IMR-90 (cell line): Measurements from ENCODE around the gene FARSB. TPM values are rescaled to one million over a fixed set of nuclear protein-coding genes. Genes with fewer than 3 reads are reported as not detected.

Source experiments
- ATAC-seq: fragments of 200-7000 bp; cut with Tn5 transposase; 2 replicates; pipeline ENCODE4 v1.9.1; 2020; ENCODE audit warnings: low read depth, mild to moderate bottlenecking, moderate library complexity
- BruUV-seq: library from RNA; stranded (reverse); fragments of 400-500 nt; replicated peaks from 2 replicates; lab custom pipeline; 2021; lab: Mats Ljungman, UMichigan
- CTCF ChIA-PET: fragments of 300-600 bp; formaldehyde crosslinking; extraction: SDS; loops from one replicate; lab custom pipeline; 2021; ENCODE audit warnings: antibody characterized with exemption; lab: Yijun Ruan, JAX
- POLR2A ChIA-PET: fragments of 300-600 bp; sonication (Branson Sonifier 250); formaldehyde crosslinking; loops from one replicate; lab custom pipeline; 2022; ENCODE audit warnings: antibody characterized with exemption; ENCODE audit not compliant: unreplicated experiment; lab: Charles Lee
- DNase-seq: peaks from one replicate; pipeline ENCODE4 v3.0.0; 2013
- H2AFZ ChIP-seq: replicated peaks from 2 replicates; pipeline ENCODE3; 2013; ENCODE audit warnings: low read length, mild to moderate bottlenecking; ENCODE audit not compliant: poor library complexity
- H2AK5ac ChIP-seq: 2 replicates; pipeline ENCODE4 v1.6.1; 2013; ENCODE audit warnings: low read depth, low read length, inconsistent platforms
- H2AK9ac ChIP-seq: replicated peaks from 2 replicates; pipeline ENCODE3; 2013; ENCODE audit warnings: mild to moderate bottlenecking, low read depth, low read length, moderate library complexity; ENCODE audit not compliant: poor library complexity
- H2BK120ac ChIP-seq: 2 replicates; pipeline ENCODE4 v1.6.1; 2013; ENCODE audit warnings: low read depth, low read length, inconsistent platforms
- H2BK15ac ChIP-seq: 3 replicates; pipeline ENCODE4 v1.6.1; 2013; ENCODE audit warnings: low read depth, low read length, inconsistent platforms
- H2BK20ac ChIP-seq: 2 replicates; pipeline ENCODE4 v1.6.1; 2013; ENCODE audit warnings: low read depth, mild to moderate bottlenecking, inconsistent platforms, low read length, moderate library complexity
- H2BK5ac ChIP-seq: 2 replicates; pipeline ENCODE4 v1.6.1; 2013; ENCODE audit warnings: mild to moderate bottlenecking, low read depth, low read length, inconsistent platforms; ENCODE audit not compliant: poor library complexity, severe bottlenecking
- H3K14ac ChIP-seq: replicated peaks from 2 replicates; pipeline ENCODE4 v1.6.1; 2013; ENCODE audit warnings: low read depth, low read length, inconsistent platforms
- H3K18ac ChIP-seq: 2 replicates; pipeline ENCODE4 v1.6.1; 2013; ENCODE audit warnings: low read depth, low read length, control low read depth
- H3K23ac ChIP-seq: 2 replicates; pipeline ENCODE4 v1.6.1; 2013; ENCODE audit warnings: low read depth, low read length, inconsistent platforms
- H3K27ac ChIP-seq: 2 replicates; pipeline ENCODE4 v1.5.1; 2013; ENCODE audit warnings: mild to moderate bottlenecking, control low read depth, low read length; ENCODE audit not compliant: insufficient read depth
- H3K27me3 ChIP-seq: 2 replicates; pipeline ENCODE4 v1.6.1; 2013; ENCODE audit warnings: low read length; ENCODE audit not compliant: control insufficient read depth, insufficient read depth
- H3K36me3 ChIP-seq: 2 replicates; pipeline ENCODE4 v1.6.1; 2013; ENCODE audit warnings: low read length, mixed read lengths; ENCODE audit not compliant: control insufficient read depth, insufficient read depth
- H3K4ac ChIP-seq: 2 replicates; pipeline ENCODE4 v1.6.1; 2013; ENCODE audit warnings: low read depth, low read length, inconsistent platforms
- H3K4me1 ChIP-seq: 2 replicates; pipeline ENCODE4 v1.6.1; 2013; ENCODE audit warnings: low read length, mixed read lengths; ENCODE audit not compliant: control insufficient read depth, insufficient read depth
- H3K4me2 ChIP-seq: 2 replicates; pipeline ENCODE4 v1.6.1; 2013; ENCODE audit warnings: low read depth, mild to moderate bottlenecking, control low read depth, low read length, moderate library complexity
- H3K4me3 ChIP-seq: 2 replicates; pipeline ENCODE4 v1.5.1; 2013; ENCODE audit warnings: low read depth, mild to moderate bottlenecking, control low read depth, low read length, moderate library complexity; ENCODE audit not compliant: insufficient read depth
- H3K56ac ChIP-seq: 2 replicates; pipeline ENCODE4 v1.6.1; 2013; ENCODE audit warnings: low read length, inconsistent platforms; ENCODE audit not compliant: insufficient read depth; ENCODE audit errors: extremely low read depth
- H3K79me1 ChIP-seq, 2 experiments: 2 replicates each; pipeline ENCODE4 v1.6.1; 2013; ENCODE audit warnings: low read length in 2 of 2, inconsistent platforms in 1 of 2, low read depth in 1 of 2
- H3K9ac ChIP-seq: 2 replicates; pipeline ENCODE4 v1.6.1; 2013; ENCODE audit warnings: low read depth, low read length, control low read depth
- H3K9me1 ChIP-seq: 2 replicates; pipeline ENCODE4 v1.6.1; 2013; ENCODE audit warnings: low read length, inconsistent platforms; ENCODE audit not compliant: insufficient read depth
- H3K9me3 ChIP-seq: 2 replicates; pipeline ENCODE4 v1.6.1; 2013; ENCODE audit warnings: low read length; ENCODE audit not compliant: control insufficient read depth, insufficient read depth
- H4K20me1 ChIP-seq: 2 replicates; pipeline ENCODE4 v1.6.1; 2013; ENCODE audit warnings: low read length, inconsistent platforms; ENCODE audit not compliant: insufficient read depth
- H4K5ac ChIP-seq: 2 replicates; pipeline ENCODE4 v1.6.1; 2013; ENCODE audit warnings: mild to moderate bottlenecking, low read depth, low read length, control low read depth
- H4K8ac ChIP-seq, 2 experiments: 2 replicates each; pipeline ENCODE4 v1.6.1; 2013; ENCODE audit warnings: low read depth in 2 of 2, low read length in 2 of 2, control low read depth in 1 of 2, inconsistent platforms in 1 of 2
- H4K91ac ChIP-seq: 2 replicates; pipeline ENCODE4 v1.6.1; 2013; ENCODE audit warnings: low read depth, low read length, inconsistent platforms; ENCODE audit not compliant: insufficient read depth
- CHD1 ChIP-seq: IDR thresholded peaks from 2 replicates; pipeline ENCODE4 v1.6.1; 2012; ENCODE audit warnings: low read depth, low read length, improper control_type of control experiment
- FOS ChIP-seq: fragments of 150-350 bp; IDR thresholded peaks from 2 replicates; pipeline ENCODE4 v1.6.1; 2016; ENCODE audit warnings: low read depth, low read length
- MAZ ChIP-seq: IDR thresholded peaks from 2 replicates; pipeline ENCODE4 v1.6.1; 2012; ENCODE audit warnings: low read depth, mild to moderate bottlenecking, low read length, improper control_type of control experiment, moderate library complexity, borderline replicate concordance
- MXI1 ChIP-seq: IDR thresholded peaks from 2 replicates; pipeline ENCODE4 v1.6.1; 2012; ENCODE audit warnings: low read depth, mild to moderate bottlenecking, low read length, moderate library complexity, borderline replicate concordance
- NFE2L2 ChIP-seq: fragments of 150-350 bp; IDR thresholded peaks from 2 replicates; pipeline ENCODE4 v1.6.1; 2016; ENCODE audit warnings: low read depth, mild to moderate bottlenecking, low read length
- POLR2A ChIP-seq: IDR thresholded peaks from 2 replicates; pipeline ENCODE4 v1.6.1; 2012; ENCODE audit warnings: mild to moderate bottlenecking, low read depth, low read length
- RCOR1 ChIP-seq: IDR thresholded peaks from 2 replicates; pipeline ENCODE4 v1.6.1; 2012; ENCODE audit warnings: mild to moderate bottlenecking, low read length, improper control_type of control experiment; ENCODE audit not compliant: insufficient replicate concordance
- RFX5 ChIP-seq: IDR thresholded peaks from 2 replicates; pipeline ENCODE4 v1.8.0; 2012; ENCODE audit warnings: low read depth, mild to moderate bottlenecking, low read length, moderate library complexity
- SMC3 ChIP-seq: fragments of 150-350 bp; IDR thresholded peaks from 2 replicates; pipeline ENCODE4 v1.6.1; 2016; ENCODE audit warnings: low read depth, mild to moderate bottlenecking, antibody characterized with exemption, low read length, moderate library complexity
- WGBS, 2 experiments: methylation state at CpG; one replicate each; pipeline versions ENCODE4 v1.1.5 to v1.1.7; 2013; ENCODE audit warnings: missing lambda C conversion rate in 2 of 2; ENCODE audit not compliant: insufficient read length in 1 of 2; ENCODE audit errors: extremely low coverage in 2 of 2; 5-methylcytosine and 5-hydroxymethylcytosine counted together
- dilution Hi-C: fragments of 300-500 bp; cut with HindIII; formaldehyde crosslinking; loops from one replicate; pipeline ENCODE4 v1.14.3; 2018; ENCODE audit warnings: low sequenced_read_pairs; ENCODE audit not compliant: unreplicated experiment
- in situ Hi-C: fragments of 300-500 bp; cut with MboI; formaldehyde crosslinking; loops from 3 replicates; pipeline ENCODE4 v1.14.3; 2019; ENCODE audit warnings: low sequenced_read_pairs, inconsistent platforms, mixed read lengths
- intact Hi-C: fragments of 100-400 bp; cut with micrococcal nuclease; formaldehyde crosslinking; loops from 2 replicates; pipeline ENCODE4 v1.10.0; 2022
- polyA plus RNA-seq, 3 experiments: library from polyadenylated mRNA; depleted of rRNA; stranded (reverse); fragments of >200 nt; gene quantifications; 2 replicates each; pipeline ENCODE4 v1.2.3, GENCODE V29; 2012; ENCODE audit warnings: low replicate concordance in 1 of 3
- total RNA-seq: library from RNA; depleted of rRNA; stranded (reverse); fragments of >200 nt; gene quantifications from 2 replicates; pipeline ENCODE4 v1.2.3, GENCODE V29; 2012
- TF ChIP-seq, protein P1 (sequence below): fragments of 150-350 bp; IDR thresholded peaks from 2 replicates; pipeline ENCODE4 v1.6.1; 2017; ENCODE audit warnings: mild to moderate bottlenecking, antibody characterized with exemption, low read length, low read depth
- TF ChIP-seq, protein P2 (sequence below): conservative IDR thresholded peaks from 2 replicates; pipeline ENCODE4 v1.5.1; 2012; ENCODE audit warnings: mild to moderate bottlenecking, low read depth, low read length, improper control_type of control experiment

FARSB gene
- total and polyA plus RNA-seq, 2 of the 4 experiments (the other 2 are of a cell fraction), result 21.1 to 32.5 TPM

DNA sequence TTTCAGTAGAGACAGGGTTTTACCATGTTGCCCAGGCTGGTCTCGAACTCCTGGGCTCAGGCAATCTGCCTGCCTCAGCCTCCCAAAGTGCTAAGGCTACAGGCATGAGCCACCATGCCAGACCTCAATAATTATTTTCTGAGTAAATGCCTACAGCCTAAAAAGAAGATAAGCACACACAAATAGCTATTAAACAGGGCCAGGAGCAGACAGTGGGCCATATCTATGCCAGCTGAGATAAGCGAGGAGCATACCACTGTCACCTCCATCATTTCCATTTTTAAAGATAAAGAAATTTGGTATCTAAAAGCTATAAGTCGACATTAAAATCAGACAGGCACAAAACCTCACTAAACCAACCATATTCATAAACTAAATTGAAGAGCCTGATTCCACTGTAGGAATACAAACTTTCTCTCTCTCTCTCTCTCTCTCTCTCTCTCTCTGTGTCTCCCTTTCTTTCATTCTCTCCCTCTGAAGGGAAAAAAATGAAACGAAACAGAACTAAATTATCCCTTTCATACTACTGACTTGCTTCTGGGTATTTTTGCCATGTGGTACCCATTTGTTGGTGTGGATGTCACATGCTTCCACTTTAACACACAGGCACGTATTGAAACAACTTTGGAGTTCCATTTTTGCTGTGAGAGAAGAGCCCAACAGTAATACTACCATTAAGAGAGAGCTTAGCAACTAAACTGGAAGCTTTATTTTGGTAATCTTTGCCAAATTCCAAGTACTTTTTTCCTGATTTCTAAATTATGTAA lies 51.0 kb downstream of the FARSB start:
- Histone ChIP-seq H3K23ac (no peak overlapping the region), H2BK20ac (no peak overlapping the region), H3K9me1 (no peaks in the 10 kb centered on the region), H3K27ac (no peak overlapping the region), H3K4me2 (no peak overlapping the region), H2BK120ac (no peak overlapping the region), H3K4me1 (no peaks in the 10 kb centered on the region), H3K56ac (no peak overlapping the region), H3K18ac (no peak overlapping the region), H2AK5ac (no peak overlapping the region), H4K5ac (no peak overlapping the region), H2BK5ac (no peak overlapping the region), H3K36me3 (no peaks in the 10 kb centered on the region), H3K27me3 (no peaks in the 10 kb centered on the region), H4K20me1 (no peaks in the 10 kb centered on the region), H3K9ac (no peak overlapping the region), H3K4me3 (no peak overlapping the region), H4K8ac (no peak overlapping the region), H2BK15ac (no peak overlapping the region), H3K4ac (no peak overlapping the region), H3K79me1 (peaks cover 0 to 12% of the 10 kb centered on the region in 2 experiments; a peak in 1 of 4 replicates), H3K9me3 (no peaks in the 10 kb centered on the region), H3K14ac (no peak overlapping the region), H2AK9ac (no peak overlapping the region), H2AFZ (no peak overlapping the region), H4K91ac (no peak overlapping the region)
- BruUV-seq, result no TSS peak
- dilution Hi-C loops, result no loop called here
- WGBS, 2 experiments, result no CpG with 5 or more reads among the region's 5 CpGs
- POLR2A ChIA-PET, result no interaction called here
- TF ChIP-seq MAZ, result no peak
- no peak for TF ChIP-seq NFE2L2
- TF ChIP-seq RFX5, result no peak
- TF ChIP-seq MXI1, result no peak
- TF ChIP-seq, protein P1, sequence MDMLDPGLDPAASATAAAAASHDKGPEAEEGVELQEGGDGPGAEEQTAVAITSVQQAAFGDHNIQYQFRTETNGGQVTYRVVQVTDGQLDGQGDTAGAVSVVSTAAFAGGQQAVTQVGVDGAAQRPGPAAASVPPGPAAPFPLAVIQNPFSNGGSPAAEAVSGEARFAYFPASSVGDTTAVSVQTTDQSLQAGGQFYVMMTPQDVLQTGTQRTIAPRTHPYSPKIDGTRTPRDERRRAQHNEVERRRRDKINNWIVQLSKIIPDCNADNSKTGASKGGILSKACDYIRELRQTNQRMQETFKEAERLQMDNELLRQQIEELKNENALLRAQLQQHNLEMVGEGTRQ, result no peak
- no peak for TF ChIP-seq FOS
- no peak for TF ChIP-seq POLR2A
- no peak for TF ChIP-seq SMC3
- TF ChIP-seq RCOR1, result no peak
- TF ChIP-seq, protein P2, sequence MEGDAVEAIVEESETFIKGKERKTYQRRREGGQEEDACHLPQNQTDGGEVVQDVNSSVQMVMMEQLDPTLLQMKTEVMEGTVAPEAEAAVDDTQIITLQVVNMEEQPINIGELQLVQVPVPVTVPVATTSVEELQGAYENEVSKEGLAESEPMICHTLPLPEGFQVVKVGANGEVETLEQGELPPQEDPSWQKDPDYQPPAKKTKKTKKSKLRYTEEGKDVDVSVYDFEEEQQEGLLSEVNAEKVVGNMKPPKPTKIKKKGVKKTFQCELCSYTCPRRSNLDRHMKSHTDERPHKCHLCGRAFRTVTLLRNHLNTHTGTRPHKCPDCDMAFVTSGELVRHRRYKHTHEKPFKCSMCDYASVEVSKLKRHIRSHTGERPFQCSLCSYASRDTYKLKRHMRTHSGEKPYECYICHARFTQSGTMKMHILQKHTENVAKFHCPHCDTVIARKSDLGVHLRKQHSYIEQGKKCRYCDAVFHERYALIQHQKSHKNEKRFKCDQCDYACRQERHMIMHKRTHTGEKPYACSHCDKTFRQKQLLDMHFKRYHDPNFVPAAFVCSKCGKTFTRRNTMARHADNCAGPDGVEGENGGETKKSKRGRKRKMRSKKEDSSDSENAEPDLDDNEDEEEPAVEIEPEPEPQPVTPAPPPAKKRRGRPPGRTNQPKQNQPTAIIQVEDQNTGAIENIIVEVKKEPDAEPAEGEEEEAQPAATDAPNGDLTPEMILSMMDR, result no peak
- TF ChIP-seq CHD1, result no peak
- in situ Hi-C loops, result no loop called here
- CTCF ChIA-PET, result interaction anchor here (0.6 kb wide), 3 partner anchors 21 to 580 kb away, joined by 3 to 4 read pairs (median 4); no protein-coding TSS in a partner anchor
- intact Hi-C loops, result no loop called here
- no peak for DNase-seq
- no peak for ATAC-seq
